OCI-M2 (cell line): ENCODE results near the gene PRCC.
"Not testable (repeated sequence)": the region's sequence is repeated elsewhere in the genome, so short reads cannot be mapped to it uniquely, and the experiment has no call there.

ENCODE experiments used
- DNase-seq: peaks from one replicate; lab custom pipeline; 2025; ENCODE audit not compliant: unreplicated experiment; lab: John Stamatoyannopoulos, UW

PRCC gene

DNA sequence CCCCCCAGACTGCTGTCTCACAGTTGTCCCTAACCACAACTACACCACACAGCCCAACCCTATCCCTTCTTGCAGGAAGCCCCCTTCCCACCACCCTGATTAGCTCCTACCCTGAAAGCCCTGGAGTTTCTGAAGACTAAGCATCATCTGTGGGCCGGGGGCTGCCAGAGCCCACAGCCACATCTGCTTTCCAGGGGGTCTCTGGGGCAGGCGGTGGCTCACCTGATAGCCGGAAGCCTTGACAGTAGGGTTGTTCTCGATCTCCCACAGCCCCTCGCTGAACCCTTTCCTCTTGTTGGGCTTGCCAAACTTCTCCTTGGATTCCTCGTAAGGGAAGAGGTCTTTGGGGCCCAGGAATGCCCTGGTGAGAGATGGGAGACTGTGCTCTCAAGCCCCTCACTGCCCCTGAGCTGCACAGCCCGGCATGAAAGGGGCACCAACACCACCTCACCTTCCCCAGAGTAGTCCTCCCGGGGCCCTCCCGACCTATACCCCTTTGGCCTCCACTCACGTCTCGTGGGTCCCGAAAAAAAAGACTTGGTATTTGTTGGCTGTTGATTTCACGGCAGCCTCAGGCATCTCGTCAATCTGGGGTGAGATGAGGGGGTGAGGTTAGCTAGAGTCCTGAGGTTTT is 22.4 kb upstream of the PRCC start:
- no peak for DNase-seq

DNA sequence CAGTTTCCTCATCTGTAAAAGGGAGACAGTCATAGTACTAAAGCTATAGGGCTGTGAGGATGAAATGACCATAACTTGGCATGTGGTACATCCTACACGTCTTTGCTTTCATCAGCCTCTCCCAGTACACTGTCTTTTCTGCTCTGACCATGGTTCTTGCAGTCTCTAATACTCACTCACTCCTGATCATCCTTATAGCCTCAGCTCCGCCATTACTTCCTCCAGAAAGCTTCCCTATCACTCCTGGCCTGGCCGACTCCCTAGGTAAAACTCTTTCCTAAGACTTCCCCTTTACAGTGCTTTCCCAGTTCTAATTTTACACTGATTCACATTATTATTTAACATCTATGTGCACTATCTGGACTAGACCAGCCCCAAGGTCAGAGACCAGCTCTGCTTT is 21.5 kb upstream of the PRCC start:
- no peak for DNase-seq

DNA sequence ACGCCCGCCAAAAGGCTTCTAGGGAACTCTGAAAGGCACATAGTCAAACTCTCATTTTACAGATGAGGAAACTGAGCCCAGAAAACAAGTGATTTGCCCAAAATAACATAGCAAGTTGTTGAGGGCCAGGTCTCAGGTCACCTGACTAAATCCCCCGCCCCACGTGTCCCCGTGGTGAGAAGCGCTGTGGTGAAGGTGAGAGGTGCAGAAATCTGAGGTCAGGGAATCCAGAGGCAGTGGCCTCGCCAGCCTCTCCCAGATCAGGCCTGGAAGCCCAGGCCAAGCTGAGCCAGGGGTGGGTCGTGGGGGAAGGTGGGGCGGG is 21.0 kb upstream of the PRCC start:
- no peak for DNase-seq

DNA sequence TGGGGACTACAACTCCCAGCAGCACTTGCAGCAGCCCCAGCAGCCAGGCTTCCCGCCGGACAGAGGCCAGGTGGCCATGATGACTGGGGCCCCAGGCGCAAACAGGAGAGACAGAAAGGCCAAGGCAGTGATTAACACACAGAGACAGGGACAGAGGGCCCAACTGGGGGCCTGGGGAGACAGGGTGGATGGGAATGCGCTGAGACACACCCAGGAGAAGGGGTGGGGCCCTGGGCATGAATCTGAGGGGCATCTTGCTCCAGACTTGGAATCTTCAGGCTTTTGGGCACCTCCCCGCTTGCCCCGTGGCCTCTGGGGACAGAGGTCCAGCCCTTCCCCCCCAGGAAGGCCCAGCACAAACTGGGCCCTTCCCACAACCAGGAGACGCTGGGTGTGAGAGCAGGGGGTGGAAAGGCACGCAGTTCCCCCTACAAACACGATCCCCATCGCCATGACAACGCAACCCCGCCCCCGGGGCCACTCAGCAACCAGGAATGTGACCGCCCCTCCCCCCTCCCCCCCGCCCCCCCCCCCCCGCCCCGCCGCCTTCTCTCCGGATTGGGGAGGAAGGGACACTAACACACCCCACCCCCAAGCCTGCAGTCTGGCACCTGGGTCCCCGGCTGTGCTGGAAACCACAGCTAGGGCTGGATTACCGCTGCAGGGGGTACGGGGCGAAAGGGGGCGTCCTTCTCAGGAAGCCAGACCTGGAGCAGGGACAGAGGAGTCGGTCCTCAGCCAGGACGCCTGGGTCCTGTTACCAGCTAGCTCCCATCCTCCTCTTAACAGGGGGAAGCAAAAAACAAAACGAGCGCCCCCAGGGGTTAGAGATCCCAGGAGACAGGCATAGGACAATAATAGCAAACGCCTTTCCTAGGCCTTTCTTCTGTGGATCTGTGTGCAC is 20.4 kb upstream of the PRCC start:
- no peak for DNase-seq

GRCh38 chr1:156747742-156748669 is 19.3 kb upstream of the PRCC start:
- DNase-seq, result no peak

DNA sequence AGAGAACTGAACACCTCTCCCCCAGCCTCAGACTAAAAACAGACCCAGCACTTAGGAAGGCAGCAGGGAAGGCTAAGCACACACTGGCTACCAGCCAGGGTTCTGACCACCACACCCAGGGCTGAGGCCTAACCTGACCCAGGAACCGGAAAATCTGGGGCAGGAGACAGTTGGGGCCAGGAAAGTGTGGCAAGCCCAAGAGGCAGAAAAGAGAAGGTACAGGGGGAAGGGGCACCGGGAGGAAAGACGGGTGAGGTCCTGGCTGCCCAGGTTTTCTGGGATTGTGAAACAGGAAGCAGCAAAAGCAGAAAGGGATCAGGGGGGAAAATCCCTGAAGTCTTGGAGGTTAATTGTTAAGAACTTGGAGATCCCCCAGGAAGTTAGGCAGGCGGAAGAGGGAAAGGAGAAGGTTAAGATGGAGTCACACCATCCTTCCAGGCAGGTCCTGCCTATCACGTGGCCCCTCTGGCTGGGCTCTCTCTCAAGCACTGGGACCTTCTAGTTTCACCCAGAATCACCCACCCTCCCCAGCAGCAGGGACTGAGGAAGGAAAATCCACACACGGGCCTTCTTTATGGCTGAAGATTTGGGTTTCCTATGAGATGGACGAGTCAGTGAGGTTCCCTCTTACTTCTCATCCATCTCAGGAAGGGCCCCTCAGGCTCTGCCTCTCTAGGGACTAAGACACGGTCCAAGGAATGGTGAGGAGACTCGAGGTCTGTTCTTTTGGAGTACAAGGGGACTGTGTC is 18.5 kb upstream of the PRCC start:
- DNase-seq, result no peak

GRCh38 chr1:156749419-156750118 is 17.8 kb upstream of the PRCC start:
- DNase-seq, result no peak

DNA sequence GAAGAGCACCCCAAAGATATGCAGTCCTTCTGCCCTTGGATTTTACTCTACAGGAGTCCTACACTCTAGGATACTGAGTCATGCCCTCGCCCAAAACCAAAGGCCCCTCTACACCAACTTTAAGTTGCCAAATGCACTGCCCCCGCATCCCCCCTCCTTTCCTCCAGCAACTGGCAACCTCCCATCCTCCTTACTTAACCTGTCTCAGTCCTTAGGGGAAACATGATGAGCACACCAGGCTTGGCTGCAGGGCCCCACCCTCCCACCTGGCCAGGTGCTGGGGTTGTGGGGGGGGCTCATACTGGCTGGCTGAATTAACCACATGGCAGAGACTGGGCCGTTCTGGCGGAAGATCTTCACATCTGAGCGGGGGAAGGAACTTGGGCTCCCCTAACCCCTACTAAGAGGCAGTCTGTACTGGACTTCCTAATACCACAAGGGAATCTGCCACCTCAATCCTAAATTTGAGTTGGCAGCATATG is 17.1 kb upstream of the PRCC start:
- no peak for DNase-seq

GRCh38 chr1:156750711-156751450 is 16.5 kb upstream of the PRCC start:
- DNase-seq, result no peak

- no peak for DNase-seq
Observed at GRCh38 chr1:156751451-156751756, 15.9 kb upstream of the PRCC start, which contains the start of gene HDGF. TSS of gene HDGF (minus strand) at chr1:156751675. CDS start at chr1:156751429, 246 bp downstream.

DNA sequence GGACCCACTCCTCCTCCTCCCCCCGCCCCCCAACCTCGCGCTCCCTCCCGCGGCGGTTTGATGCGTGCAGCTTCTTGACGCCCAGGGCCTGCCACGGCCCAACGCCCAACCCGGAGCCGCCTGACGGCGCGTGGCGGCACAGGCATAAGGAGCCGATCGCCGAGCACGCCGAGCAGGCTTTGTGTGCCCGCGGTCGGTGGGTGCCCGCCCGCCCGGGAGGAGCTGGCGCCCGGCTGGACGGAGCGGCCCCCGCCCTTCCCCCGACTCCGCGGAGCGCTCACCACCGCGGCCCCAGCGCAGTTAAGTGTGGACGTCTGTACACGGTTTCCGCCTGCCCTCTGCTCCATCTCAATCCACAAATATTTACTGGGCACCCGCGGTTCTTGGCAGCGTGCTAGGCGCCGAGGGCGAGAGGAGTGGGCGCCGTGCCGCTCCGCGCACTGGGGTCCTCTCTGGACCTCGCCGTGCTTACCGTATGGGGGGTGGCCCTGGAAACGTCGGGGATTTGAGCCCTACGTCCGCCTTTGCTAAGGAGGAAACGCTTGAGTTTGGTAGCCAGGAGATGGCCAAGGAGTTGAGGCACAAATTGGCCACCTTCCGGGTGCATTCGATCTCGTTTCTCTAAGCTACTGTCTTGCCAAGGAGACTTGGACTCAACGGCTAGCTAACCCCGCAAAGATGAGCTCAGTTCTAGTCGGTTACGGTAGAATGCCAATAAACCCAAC is 15.4 kb upstream of the PRCC start:
- DNase-seq, result no peak

GRCh38 chr1:156752843-156753482 is 14.4 kb upstream of the PRCC start:
- DNase-seq, result no peak

DNA sequence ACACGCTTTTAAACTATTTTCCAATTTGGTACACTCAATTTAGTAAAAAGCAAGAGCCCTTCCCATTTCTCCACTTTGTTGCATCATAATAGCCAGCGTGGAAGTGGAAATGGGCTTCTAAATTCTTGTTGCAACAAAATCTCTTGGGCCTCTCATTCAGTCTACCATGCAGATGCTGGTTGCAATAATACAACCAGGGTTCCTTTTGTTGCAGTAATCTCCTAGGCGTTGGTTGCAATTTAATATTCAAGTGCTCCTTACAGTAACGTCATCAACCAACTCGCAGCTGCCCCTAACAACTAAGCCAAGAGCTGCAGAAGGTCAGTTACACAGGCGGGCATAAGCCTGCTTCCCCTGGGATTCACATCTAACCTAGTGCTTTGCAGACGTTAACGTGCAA is 13.1 kb upstream of the PRCC start:
- no peak for DNase-seq

DNA sequence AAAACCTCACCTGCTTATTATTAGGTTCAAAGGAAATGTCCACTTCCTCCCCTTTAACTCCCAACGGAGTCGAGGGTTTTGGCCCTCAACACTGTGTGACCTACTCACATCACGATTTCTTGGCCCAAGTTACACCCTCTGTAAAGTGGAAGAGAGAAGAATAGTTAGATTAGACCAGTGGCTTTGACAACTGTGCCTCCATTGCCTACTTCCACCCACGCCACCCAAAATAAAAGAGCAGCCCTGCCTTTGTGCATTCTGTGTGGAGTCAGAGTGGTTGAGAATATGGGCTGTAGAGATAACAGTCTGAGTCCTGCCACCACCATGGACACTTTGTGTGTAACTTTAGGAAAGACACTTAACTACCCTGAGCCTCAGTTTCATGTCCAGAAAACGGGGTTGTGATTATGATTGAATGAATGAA is 11.8 kb upstream of the PRCC start:
- DNase-seq, result no peak

GRCh38 chr1:156756355-156756754 is 11.0 kb upstream of the PRCC start:
- no peak for DNase-seq

DNA sequence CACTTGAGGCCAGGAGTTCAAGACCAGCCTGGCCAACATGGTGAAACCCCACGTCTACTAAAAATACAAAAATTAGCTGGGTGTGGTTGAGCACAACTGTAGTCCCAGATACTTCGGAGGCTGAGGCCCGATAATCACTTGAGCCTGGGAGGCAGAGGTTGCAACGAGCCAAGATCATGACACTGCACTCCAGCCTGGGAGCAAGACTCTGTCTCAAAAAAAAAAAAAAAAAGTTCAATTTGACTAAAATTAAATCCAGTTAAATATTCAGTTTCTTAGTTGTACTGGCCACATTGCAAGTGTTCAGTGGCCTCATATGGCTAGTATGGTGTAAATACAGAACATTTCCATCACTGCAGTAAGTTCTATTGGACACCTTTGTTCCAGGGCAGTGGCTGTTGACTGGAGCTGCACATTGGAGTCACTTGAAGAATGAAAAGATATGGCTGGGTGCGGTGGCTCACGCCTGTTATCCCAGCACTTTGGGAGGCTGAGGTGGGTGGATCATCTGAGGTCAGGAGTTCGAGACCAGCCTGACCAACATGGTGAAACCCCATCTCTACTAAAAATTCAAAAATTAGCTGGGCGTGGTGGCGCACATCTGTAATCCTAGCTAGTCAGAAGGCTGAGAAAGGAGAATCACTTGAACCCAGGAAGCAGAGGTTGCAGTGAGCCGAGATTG is 9.6 kb upstream of the PRCC start:
- DNase-seq, result not testable (repeated sequence)

DNA sequence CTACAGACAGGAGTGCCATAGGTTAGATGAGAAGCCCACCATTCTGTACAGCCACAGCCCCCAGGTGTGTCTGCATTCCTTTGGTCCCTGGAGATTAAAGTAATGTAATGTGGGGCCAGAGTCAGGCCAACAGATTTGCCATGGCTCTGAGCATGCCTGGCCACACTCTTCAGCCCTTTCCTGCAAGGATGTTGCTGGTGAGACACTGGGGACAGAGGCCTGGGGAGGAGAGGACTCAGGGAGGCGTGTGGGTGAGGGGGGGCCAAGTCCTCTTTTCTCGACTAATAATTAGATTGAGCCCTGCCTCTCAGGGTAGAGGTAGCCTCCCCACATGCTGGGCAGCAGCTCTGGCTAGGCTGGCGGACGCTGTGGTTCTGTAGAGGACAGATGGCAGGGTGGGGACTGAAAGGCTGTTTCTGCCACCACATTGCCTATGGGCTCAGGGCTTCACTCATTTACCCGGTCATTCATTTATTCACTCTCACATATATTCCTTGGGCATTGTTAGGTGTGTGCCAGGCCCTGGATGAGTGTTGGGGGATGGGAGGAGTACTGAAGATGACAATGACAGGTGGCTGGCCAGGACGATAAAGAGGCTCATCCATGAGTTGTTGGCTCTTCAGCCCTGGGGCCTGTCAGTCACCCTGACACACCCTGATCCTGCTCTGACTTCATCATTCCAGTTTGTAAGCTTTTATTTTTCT is 7.1 kb upstream of the PRCC start:
- DNase-seq, result no peak
